Endothelial cell of umbilical vein (primary cell): ENCODE measurements around the gene CD247. TPM values are rescaled to one million over a fixed set of nuclear protein-coding genes. Genes with fewer than 3 reads are reported as not detected.

ENCODE experiments used
- BruUV-seq: library from RNA; stranded (reverse); fragments of 400-500 nt; replicated peaks from 2 replicates; lab custom pipeline; 2021; lab: Mats Ljungman, UMichigan
- CTCF ChIA-PET: fragments of 300-600, 350-600 bp; sonication (Branson Sonifier 250); formaldehyde crosslinking; loops from one replicate; lab custom pipeline; 2021; ENCODE audit warnings: antibody characterized with exemption, inconsistent platforms; lab: Charles Lee
- POLR2A ChIA-PET: fragments of 300-600, 350-600 bp; sonication (Branson Sonifier 250); formaldehyde crosslinking; loops from one replicate; lab custom pipeline; 2021; ENCODE audit warnings: antibody characterized with exemption, inconsistent platforms; lab: Charles Lee
- DNase-seq: peaks from one replicate; pipeline ENCODE4 v3.0.0-alpha.2; 2011; ENCODE audit warnings: low read depth, low spot score
- FAIRE-seq: peaks from 2 replicates; lab custom pipeline; 2011; peaks lifted over from hg19 to GRCh38; lab: Jason Lieb, UNC
- H2AFZ ChIP-seq: 2 replicates; pipeline ENCODE4 v1.6.0; 2012; ENCODE audit warnings: low read depth, low read length, control low read depth, inconsistent platforms
- H3K27ac ChIP-seq: 2 replicates; pipeline ENCODE4 v1.5.1; 2011; ENCODE audit warnings: low read depth, mild to moderate bottlenecking, control low read depth, low read length, moderate library complexity; ENCODE audit not compliant: insufficient read depth
- H3K27me3 ChIP-seq, 2 experiments: 2 replicates each; pipeline versions ENCODE4 v1.6.0 to v1.6.1; 2011; ENCODE audit warnings: low read length in 2 of 2, mixed read lengths in 1 of 2; ENCODE audit not compliant: control insufficient read depth in 2 of 2, insufficient read depth in 2 of 2
- H3K36me3 ChIP-seq, 2 experiments: 2 replicates in 1 of 2; 3 replicates in 1 of 2; pipeline ENCODE4 v1.5.1; 2011; ENCODE audit warnings: low read length in 2 of 2, mild to moderate bottlenecking in 1 of 2, moderate library complexity in 1 of 2; ENCODE audit not compliant: control insufficient read depth in 2 of 2, insufficient read depth in 2 of 2; ENCODE audit errors: extremely low read depth in 1 of 2
- H3K4me1 ChIP-seq: 3 replicates; pipeline ENCODE4 v1.5.1; 2011; ENCODE audit warnings: mild to moderate bottlenecking, low read length; ENCODE audit not compliant: control insufficient read depth, insufficient read depth; ENCODE audit errors: extremely low read depth
- H3K4me2 ChIP-seq: 2 replicates; pipeline ENCODE4 v1.6.1; 2011; ENCODE audit warnings: low read length, control low read depth, mixed read lengths; ENCODE audit not compliant: insufficient read depth
- H3K4me3 ChIP-seq, 3 experiments: fragments of 200-600 bp in 1 of 3; sonication (generic), shearing (Covaris generic) in 1 of 3; replicated peaks in 1 of 3; 2 replicates each; pipeline ENCODE4 v1.5.1; 2011 to 2016; ENCODE audit warnings: control low read depth in 3 of 3, low read length in 3 of 3, mild to moderate bottlenecking in 2 of 3, inconsistent platforms in 1 of 3, low read depth in 1 of 3, moderate library complexity in 1 of 3; ENCODE audit not compliant: insufficient read depth in 1 of 3
- H3K79me2 ChIP-seq: 2 replicates; pipeline ENCODE4 v1.6.0; 2012; ENCODE audit warnings: low read length, inconsistent platforms; ENCODE audit not compliant: control insufficient read depth, insufficient read depth
- H3K9ac ChIP-seq: replicated peaks from 2 replicates; pipeline ENCODE3; 2011; ENCODE audit warnings: low read length, control low read depth; ENCODE audit not compliant: insufficient read depth; ENCODE audit errors: extremely low read depth
- H3K9me1 ChIP-seq: replicated peaks from 3 replicates; pipeline ENCODE4 v1.6.0; 2011; ENCODE audit warnings: mild to moderate bottlenecking, low read length; ENCODE audit not compliant: control insufficient read depth, insufficient read depth; ENCODE audit errors: extremely low read depth
- H3K9me3 ChIP-seq: replicated peaks from 2 replicates; pipeline ENCODE4 v1.5.1; 2012; ENCODE audit warnings: low read length, inconsistent platforms; ENCODE audit not compliant: control insufficient read depth, insufficient read depth
- H4K20me1 ChIP-seq: replicated peaks from 2 replicates; pipeline ENCODE3; 2011; ENCODE audit warnings: mild to moderate bottlenecking, low read length; ENCODE audit not compliant: control insufficient read depth, insufficient read depth; ENCODE audit errors: extremely low read depth
- CTCF ChIP-seq, 2 donors: IDR thresholded peaks; 1 replicate in 1 of 2; 2 replicates in 1 of 2; pipeline ENCODE4 v1.5.1; 2011; ENCODE audit warnings: low read length in 2 of 2, mild to moderate bottlenecking in 2 of 2, moderate library complexity in 2 of 2, control low read depth in 1 of 2, inconsistent platforms in 1 of 2, low read depth in 1 of 2; ENCODE audit not compliant: insufficient read depth in 1 of 2; ENCODE audit errors: extremely low read depth in 1 of 2
- EZH2 ChIP-seq: IDR thresholded peaks from 2 replicates; pipeline ENCODE4 v1.6.1; 2012; ENCODE audit warnings: borderline replicate concordance, low read depth, mild to moderate bottlenecking, moderate library complexity, low read length, inconsistent platforms; ENCODE audit not compliant: severe bottlenecking
- FOS ChIP-seq: IDR thresholded peaks from 2 replicates; pipeline ENCODE4 v1.6.1; 2011; ENCODE audit warnings: mild to moderate bottlenecking, low read length, moderate library complexity, borderline replicate concordance; ENCODE audit not compliant: insufficient read depth
- GATA2 ChIP-seq: IDR thresholded peaks from 2 replicates; pipeline ENCODE4 v1.7.0; 2011; ENCODE audit warnings: low read depth, mild to moderate bottlenecking, moderate library complexity, mixed read lengths, low read length; ENCODE audit not compliant: insufficient read length, insufficient read depth
- JUN ChIP-seq: IDR thresholded peaks from 2 replicates; pipeline ENCODE4 v1.6.1; 2011; ENCODE audit warnings: borderline replicate concordance, low read depth; ENCODE audit not compliant: insufficient read length, insufficient read depth
- MAX ChIP-seq: IDR thresholded peaks from 2 replicates; pipeline ENCODE4 v1.6.1; 2011; ENCODE audit not compliant: insufficient read depth, insufficient read length
- MYC ChIP-seq: IDR thresholded peaks from one replicate; pipeline ENCODE4 v1.6.1; 2011; ENCODE audit warnings: mild to moderate bottlenecking, low read depth, low read length
- POLR2A ChIP-seq: IDR thresholded peaks from 2 replicates; pipeline ENCODE4 v1.6.1; 2012; ENCODE audit warnings: low read depth, mild to moderate bottlenecking, control low read depth, low read length
- POLR2AphosphoS5 ChIP-seq: IDR thresholded peaks from 2 replicates; pipeline ENCODE4 v1.6.1; 2012; ENCODE audit warnings: low read depth, mild to moderate bottlenecking, control low read depth, low read length, moderate library complexity; ENCODE audit not compliant: insufficient read depth
- dilution Hi-C: fragments of 300-500 bp; cut with MboI; formaldehyde crosslinking; loops from one replicate; pipeline ENCODE4 v1.15.0; 2019; ENCODE audit warnings: low sequenced_read_pairs; ENCODE audit not compliant: extremely low pct_ligation_motif_present
- intact Hi-C: fragments of 100-400 bp; cut with micrococcal nuclease; formaldehyde crosslinking; loops from one replicate; pipeline ENCODE4 v1.10.0; 2022
- polyA plus RNA-seq, 4 experiments: library from polyadenylated mRNA; depleted of rRNA in 3 of 4; stranded (reverse) in 3 of 4; unstranded in 1 of 4; fragments of >200 nt; gene quantifications; 2 replicates each; pipeline versions ENCODE4 v1.2.1 to v1.2.3, GENCODE V29; 2011 to 2012; ENCODE audit warnings: missing spikeins in 1 of 4
- total RNA-seq: library from RNA; stranded (reverse); gene quantifications from 2 replicates; pipeline ENCODE4 v1.2.3, GENCODE V29; 2021

CD247 gene
- total and polyA plus RNA-seq, 2 donors (not counting 3 experiments of a cell fraction or from before 2014, with no cell fraction given), result not detected

- no peak for TF ChIP-seq MYC
- TF ChIP-seq MAX, result no peak
- TF ChIP-seq FOS, result no peak
- TF ChIP-seq CTCF (IDR thresholded peaks at IDR 0.05; ENCODE audit: extremely low read depth in 1 of 2, insufficient read depth in 1 of 2, low read depth in 1 of 2, low read length in 2 of 2), result no peak
- TF ChIP-seq JUN, result no peak
- no peak for TF ChIP-seq EZH2
- no peak for TF ChIP-seq GATA2
- TF ChIP-seq POLR2AphosphoS5, result no peak
- no peak for TF ChIP-seq POLR2A
- no TSS peak for BruUV-seq
- Histone ChIP-seq H3K4me2 (no peak overlapping the region), H3K9me3 (no peaks in the 10 kb centered on the region), H4K20me1 (no peaks in the 10 kb centered on the region), H3K9me1 (no peaks in the 10 kb centered on the region), H3K79me2 (no peaks in the 10 kb centered on the region), H3K9ac (no peak overlapping the region), H3K36me3 (no peaks in the 10 kb centered on the region), H2AFZ (no peak overlapping the region), H3K27ac (no peak overlapping the region), H3K4me3 (no peak overlapping the region), H3K27me3 (peaks cover 1 to 2% of the 10 kb centered on the region in 2 experiments), H3K4me1 (no peaks in the 10 kb centered on the region)
- POLR2A ChIA-PET, result no interaction called here
- CTCF ChIA-PET, result interaction anchor here (1.4 to 5.2 kb wide), 4 partner anchors 9 to 260 kb away, joined by 3 to 28 read pairs (median 6); no protein-coding TSS in a partner anchor
- DNase-seq, result no peak
- intact Hi-C loops, result no loop called here
- dilution Hi-C loops, result no loop called here
- no peak for FAIRE-seq
Measured at GRCh38 chr1:167528057-167528728, 9.9 kb upstream of the CD247 start.
